ENCODE measurements around the gene TMEM108.

TMEM108 gene

GRCh38 chr3:133069556-133070286, 31.5 kb downstream of the TMEM108 start:
- Mint-ChIP-seq H3K4me3 (no peak overlapping the region), H3K27me3 (ENCODE audit: low read depth) (peaks cover 2% of the 10 kb centered on the region), H3K4me1 (ENCODE audit: low read depth) (no peaks in the 10 kb centered on the region), H3K36me3 (ENCODE audit: low read depth) (no peaks in the 10 kb centered on the region), H3K9me3 (no peaks in the 10 kb centered on the region), H3K27ac (no peak overlapping the region)
- no peak for DNase-seq (ENCODE audit: low spot score)

- no peak for DNase-seq (ENCODE audit: low spot score)
- Mint-ChIP-seq H3K9me3 (no peaks in the 10 kb centered on the region), H3K4me1 (ENCODE audit: low read depth) (no peaks in the 10 kb centered on the region), H3K36me3 (ENCODE audit: low read depth) (no peaks in the 10 kb centered on the region), H3K27me3 (ENCODE audit: low read depth) (no peaks in the 10 kb centered on the region), H3K4me3 (no peak overlapping the region), H3K27ac (no peak overlapping the region)
Measured at GRCh38 chr3:133074977-133075376, 36.8 kb downstream of the TMEM108 start.

GRCh38 chr3:133077688-133078087, 39.5 kb downstream of the TMEM108 start:
- no peaks in the 10 kb centered on the region for H3K27me3 Mint-ChIP-seq (ENCODE audit: low read depth)
- no peak for DNase-seq (ENCODE audit: low spot score)
- H3K9me3 Mint-ChIP-seq, result no peaks in the 10 kb centered on the region
- H3K36me3 Mint-ChIP-seq (ENCODE audit: low read depth), result no peaks in the 10 kb centered on the region
- no peaks in the 10 kb centered on the region for H3K4me1 Mint-ChIP-seq (ENCODE audit: low read depth)
- no peak overlapping the region for H3K4me3 Mint-ChIP-seq
- no peak overlapping the region for H3K27ac Mint-ChIP-seq

GRCh38 chr3:133079621-133080020, 41.4 kb downstream of the TMEM108 start:
- Mint-ChIP-seq H3K9me3 (no peaks in the 10 kb centered on the region), H3K27ac (no peak overlapping the region), H3K4me1 (ENCODE audit: low read depth) (no peaks in the 10 kb centered on the region), H3K36me3 (ENCODE audit: low read depth) (no peaks in the 10 kb centered on the region), H3K4me3 (no peak overlapping the region), H3K27me3 (ENCODE audit: low read depth) (peaks cover 3% of the 10 kb centered on the region)
- no peak for DNase-seq (ENCODE audit: low spot score)

GRCh38 chr3:133081016-133081415, 42.8 kb downstream of the TMEM108 start:
- Mint-ChIP-seq H3K4me1 (ENCODE audit: low read depth) (no peaks in the 10 kb centered on the region), H3K27ac (no peak overlapping the region), H3K4me3 (no peak overlapping the region), H3K27me3 (ENCODE audit: low read depth) (peaks cover 3% of the 10 kb centered on the region), H3K36me3 (ENCODE audit: low read depth) (no peaks in the 10 kb centered on the region), H3K9me3 (no peaks in the 10 kb centered on the region)
- DNase-seq (ENCODE audit: low spot score), result no peak

- Mint-ChIP-seq H3K4me1 (ENCODE audit: low read depth) (no peaks in the 10 kb centered on the region), H3K9me3 (no peaks in the 10 kb centered on the region), H3K36me3 (ENCODE audit: low read depth) (no peaks in the 10 kb centered on the region), H3K27ac (no peak overlapping the region), H3K4me3 (no peak overlapping the region), H3K27me3 (ENCODE audit: low read depth) (peaks cover 3% of the 10 kb centered on the region)
- no peak for DNase-seq (ENCODE audit: low spot score)
Measured at GRCh38 chr3:133083395-133083794, 45.2 kb downstream of the TMEM108 start.

GRCh38 chr3:133089906-133090485, 51.8 kb downstream of the TMEM108 start:
- H3K4me3 Mint-ChIP-seq, result no peak overlapping the region
- H3K36me3 Mint-ChIP-seq (ENCODE audit: low read depth), result no peaks in the 10 kb centered on the region
- DNase-seq (ENCODE audit: low spot score), result no peak
- no peak overlapping the region for H3K27ac Mint-ChIP-seq
- H3K27me3 Mint-ChIP-seq (ENCODE audit: low read depth), result peaks cover 2% of the 10 kb centered on the region
- no peaks in the 10 kb centered on the region for H3K9me3 Mint-ChIP-seq
- no peaks in the 10 kb centered on the region for H3K4me1 Mint-ChIP-seq (ENCODE audit: low read depth)

GRCh38 chr3:133092681-133093080, 54.5 kb downstream of the TMEM108 start:
- no peak overlapping the region for H3K27ac Mint-ChIP-seq
- DNase-seq (ENCODE audit: low spot score), result no peak
- H3K9me3 Mint-ChIP-seq, result no peaks in the 10 kb centered on the region
- no peaks in the 10 kb centered on the region for H3K4me1 Mint-ChIP-seq (ENCODE audit: low read depth)
- peaks cover 2% of the 10 kb centered on the region for H3K27me3 Mint-ChIP-seq (ENCODE audit: low read depth)
- no peaks in the 10 kb centered on the region for H3K36me3 Mint-ChIP-seq (ENCODE audit: low read depth)
- H3K4me3 Mint-ChIP-seq, result no peak overlapping the region

GRCh38 chr3:133093366-133093765, 55.2 kb downstream of the TMEM108 start:
- no peak for DNase-seq (ENCODE audit: low spot score)
- H3K36me3 Mint-ChIP-seq (ENCODE audit: low read depth), result no peaks in the 10 kb centered on the region
- no peaks in the 10 kb centered on the region for H3K9me3 Mint-ChIP-seq
- no peak overlapping the region for H3K4me3 Mint-ChIP-seq
- no peaks in the 10 kb centered on the region for H3K4me1 Mint-ChIP-seq (ENCODE audit: low read depth)
- peaks cover 2% of the 10 kb centered on the region for H3K27me3 Mint-ChIP-seq (ENCODE audit: low read depth)
- no peak overlapping the region for H3K27ac Mint-ChIP-seq

- Mint-ChIP-seq H3K36me3 (ENCODE audit: low read depth) (no peaks in the 10 kb centered on the region), H3K4me1 (ENCODE audit: low read depth) (no peaks in the 10 kb centered on the region), H3K27me3 (ENCODE audit: low read depth) (no peaks in the 10 kb centered on the region), H3K9me3 (no peaks in the 10 kb centered on the region), H3K4me3 (no peak overlapping the region), H3K27ac (no peak overlapping the region)
- no peak for DNase-seq (ENCODE audit: low spot score)
Measured at GRCh38 chr3:133096900-133097613, 58.9 kb downstream of the TMEM108 start.

- no peaks in the 10 kb centered on the region for H3K9me3 Mint-ChIP-seq
- no peaks in the 10 kb centered on the region for H3K27me3 Mint-ChIP-seq (ENCODE audit: low read depth)
- no peak overlapping the region for H3K4me3 Mint-ChIP-seq
- no peaks in the 10 kb centered on the region for H3K4me1 Mint-ChIP-seq (ENCODE audit: low read depth)
- no peak overlapping the region for H3K27ac Mint-ChIP-seq
- no peak for DNase-seq (ENCODE audit: low spot score)
- no peaks in the 10 kb centered on the region for H3K36me3 Mint-ChIP-seq (ENCODE audit: low read depth)
Measured at GRCh38 chr3:133103706-133104105, 65.5 kb downstream of the TMEM108 start.

GRCh38 chr3:133106169-133106568, 68.0 kb downstream of the TMEM108 start:
- Mint-ChIP-seq H3K27me3 (ENCODE audit: low read depth) (peaks cover 2% of the 10 kb centered on the region), H3K36me3 (ENCODE audit: low read depth) (no peaks in the 10 kb centered on the region), H3K4me3 (no peak overlapping the region), H3K27ac (no peak overlapping the region), H3K4me1 (ENCODE audit: low read depth) (no peaks in the 10 kb centered on the region), H3K9me3 (no peaks in the 10 kb centered on the region)
- no peak for DNase-seq (ENCODE audit: low spot score)

GRCh38 chr3:133112666-133113065, 74.5 kb downstream of the TMEM108 start:
- H3K4me1 Mint-ChIP-seq (ENCODE audit: low read depth), result no peaks in the 10 kb centered on the region
- no peak overlapping the region for H3K4me3 Mint-ChIP-seq
- DNase-seq (ENCODE audit: low spot score), result no peak
- peaks cover 6% of the 10 kb centered on the region for H3K27me3 Mint-ChIP-seq (ENCODE audit: low read depth)
- no peaks in the 10 kb centered on the region for H3K36me3 Mint-ChIP-seq (ENCODE audit: low read depth)
- H3K27ac Mint-ChIP-seq, result no peak overlapping the region
- H3K9me3 Mint-ChIP-seq, result no peaks in the 10 kb centered on the region

- Mint-ChIP-seq H3K27me3 (ENCODE audit: low read depth) (peaks cover 6% of the 10 kb centered on the region), H3K4me1 (ENCODE audit: low read depth) (no peaks in the 10 kb centered on the region), H3K36me3 (ENCODE audit: low read depth) (no peaks in the 10 kb centered on the region), H3K27ac (no peak overlapping the region), H3K4me3 (no peak overlapping the region), H3K9me3 (no peaks in the 10 kb centered on the region)
- no peak for DNase-seq (ENCODE audit: low spot score)
Measured at GRCh38 chr3:133113526-133113925, 75.3 kb downstream of the TMEM108 start.
